CD14-positive monocyte (primary cell): ENCODE data around the gene GTSF1L. TPM values are rescaled to one million over a fixed set of nuclear protein-coding genes. Genes with fewer than 3 reads are reported as not detected.

ENCODE experiments used
- DNase-seq, 3 donors: peaks; one replicate each; pipeline ENCODE4 v3.0.0-alpha.2; 2011 to 2022
- H2AFZ ChIP-seq: 2 replicates; pipeline ENCODE4 v1.6.0; 2012; ENCODE audit warnings: mild to moderate bottlenecking, low read depth, low read length, inconsistent platforms; ENCODE audit not compliant: insufficient read depth, poor library complexity, severe bottlenecking
- H3K27ac ChIP-seq, 2 donors: 1 replicate in 1 of 2; 2 replicates in 1 of 2; pipeline ENCODE4 v1.5.1; 2012 to 2013; ENCODE audit warnings: low read length in 2 of 2, control low read depth in 1 of 2, inconsistent platforms in 1 of 2, low read depth in 1 of 2, mild to moderate bottlenecking in 1 of 2
- H3K27me3 ChIP-seq, 2 donors: one replicate each; pipeline versions ENCODE4 v1.6.0 to v1.6.1; 2011 to 2013; ENCODE audit warnings: low read length in 2 of 2; ENCODE audit not compliant: control insufficient read depth in 2 of 2, insufficient read depth in 2 of 2
- H3K36me3 ChIP-seq, 2 donors: replicated peaks in 1 of 2; 1 replicate in 1 of 2; 2 replicates in 1 of 2; pipeline versions ENCODE4 v1.5.1 to v1.6.1; 2012 to 2013; ENCODE audit warnings: low read length in 2 of 2, control low read depth in 1 of 2, inconsistent platforms in 1 of 2, mild to moderate bottlenecking in 1 of 2; ENCODE audit not compliant: insufficient read depth in 2 of 2, control insufficient read depth in 1 of 2
- H3K4me1 ChIP-seq, 2 donors: 1 replicate in 1 of 2; 2 replicates in 1 of 2; pipeline versions ENCODE4 v1.5.1 to v1.6.1; 2012 to 2013; ENCODE audit warnings: low read length in 2 of 2, control low read depth in 1 of 2, inconsistent platforms in 1 of 2, mild to moderate bottlenecking in 1 of 2, moderate library complexity in 1 of 2; ENCODE audit not compliant: insufficient read depth in 2 of 2, control insufficient read depth in 1 of 2
- H3K4me2 ChIP-seq: replicated peaks from 2 replicates; pipeline ENCODE3; 2012; ENCODE audit warnings: low read length, moderate library complexity, mild to moderate bottlenecking; ENCODE audit not compliant: poor library complexity, severe bottlenecking; ENCODE audit errors: extremely low read depth
- H3K4me3 ChIP-seq, 3 experiments: fragments of 200-600 bp in 1 of 3; sonication (generic) in 1 of 3; replicated peaks in 1 of 3; 1 replicate in 2 of 3; 2 replicates in 1 of 3; pipeline ENCODE4 v1.5.1; 2011 to 2013; ENCODE audit warnings: low read length in 3 of 3, mild to moderate bottlenecking in 3 of 3, control low read depth in 2 of 3, low read depth in 2 of 3, inconsistent platforms in 1 of 3, moderate library complexity in 1 of 3
- H3K79me2 ChIP-seq: 2 replicates; pipeline ENCODE4 v1.6.0; 2012; ENCODE audit warnings: mild to moderate bottlenecking, control low read depth, inconsistent platforms, low read length, moderate library complexity; ENCODE audit not compliant: insufficient read depth
- H3K9ac ChIP-seq: 2 replicates; pipeline ENCODE4 v1.6.0; 2017; ENCODE audit warnings: low read length, mild to moderate bottlenecking; ENCODE audit not compliant: insufficient read depth, poor library complexity, severe bottlenecking
- H3K9me3 ChIP-seq, 2 donors: replicated peaks in 1 of 2; 1 replicate in 1 of 2; 2 replicates in 1 of 2; pipeline versions ENCODE4 v1.5.1 to v1.6.1; 2012 to 2013; ENCODE audit warnings: low read length in 2 of 2, control low read depth in 1 of 2; ENCODE audit not compliant: control insufficient read depth in 1 of 2, insufficient read depth in 1 of 2
- H4K20me1 ChIP-seq: 2 replicates; pipeline ENCODE4 v1.6.0; 2012; ENCODE audit warnings: mild to moderate bottlenecking, low read length, control low read depth, moderate library complexity; ENCODE audit not compliant: insufficient read depth
- H3K27ac Mint-ChIP-seq, 7 donors: one replicate each; pipeline ENCODE4 v1.8.0; 2020; ENCODE audit warnings: mild to moderate bottlenecking in 7 of 7, mixed read lengths in 7 of 7, moderate library complexity in 6 of 7, inconsistent platforms in 2 of 7
- H3K27me3 Mint-ChIP-seq, 3 donors: one replicate each; pipeline ENCODE4 v1.8.0; 2021 to 2022; ENCODE audit warnings: low read depth in 3 of 3, mild to moderate bottlenecking in 3 of 3, mixed read lengths in 3 of 3, moderate library complexity in 3 of 3, inconsistent platforms in 1 of 3
- H3K36me3 Mint-ChIP-seq, 2 donors: one replicate each; pipeline ENCODE4 v1.8.0; 2020; ENCODE audit warnings: mixed read lengths in 2 of 2, inconsistent platforms in 1 of 2, mild to moderate bottlenecking in 1 of 2
- H3K4me1 Mint-ChIP-seq: one replicate; pipeline ENCODE4 v1.8.0; 2020; ENCODE audit warnings: mild to moderate bottlenecking, mixed read lengths
- H3K4me3 Mint-ChIP-seq, 2 donors: one replicate each; pipeline ENCODE4 v1.8.0; 2020; ENCODE audit warnings: mild to moderate bottlenecking in 2 of 2, mixed read lengths in 2 of 2, moderate library complexity in 1 of 2
- H3K9me3 Mint-ChIP-seq, 7 donors: one replicate each; pipeline ENCODE4 v1.8.0; 2020 to 2022; ENCODE audit warnings: mixed read lengths in 7 of 7, mild to moderate bottlenecking in 6 of 7, moderate library complexity in 6 of 7, inconsistent platforms in 2 of 7
- WGBS: methylation state at CpG from one replicate; pipeline ENCODE4 v1.1.5; 2013; ENCODE audit warnings: missing lambda C conversion rate; ENCODE audit not compliant: insufficient coverage; 5-methylcytosine and 5-hydroxymethylcytosine counted together
- intact Hi-C, 2 donors: fragments of 100-400 bp; cut with micrococcal nuclease; formaldehyde crosslinking; loops; one replicate each; pipeline versions ENCODE4 v1.15.0 to v1.15.1; 2023
- polyA plus RNA-seq, 3 donors: library from polyadenylated mRNA; depleted of rRNA in 1 of 3; unstranded in 2 of 3; stranded (reverse) in 1 of 3; fragments of 300-500 nt in 2 of 3; fragments of >200 nt in 1 of 3; fragmentation: Illumina TruSeq in 2 of 3; gene quantifications; 1 replicate in 2 of 3; 2 replicates in 1 of 3; pipeline ENCODE4 v1.2.3, GENCODE V29; 2012 to 2021
- TF ChIP-seq, protein P1 (sequence below): fragments of 200-600 bp; IDR thresholded peaks from one replicate; pipeline ENCODE4 v1.8.0; 2022; ENCODE audit warnings: antibody characterized with exemption, mild to moderate bottlenecking

Gene GTSF1L
- polyA plus RNA-seq, 3 donors = not detected

DNA sequence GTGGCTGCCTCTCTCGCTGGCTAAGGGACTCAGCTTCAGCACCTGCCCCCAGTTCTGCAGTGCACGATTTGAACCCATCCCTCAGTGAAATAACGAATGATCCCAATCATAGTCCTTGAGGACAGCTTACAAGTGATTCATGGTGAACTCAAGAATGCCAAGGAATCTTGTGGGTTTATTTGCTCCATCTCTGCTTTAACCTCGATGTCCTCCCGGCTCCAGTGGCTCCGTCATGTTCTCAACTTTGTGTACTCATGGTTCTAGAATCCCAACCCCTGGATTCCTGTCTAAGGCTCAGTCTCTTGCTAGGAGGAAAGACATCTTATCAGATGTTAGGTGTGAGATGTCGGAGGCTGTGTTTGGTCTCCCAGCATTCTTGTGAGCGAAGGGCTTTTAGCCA is 29.0 kb upstream of the GTSF1L start:
- H3K9me3 Mint-ChIP-seq = peaks cover 2 to 19% (median 12%) of the 10 kb centered on the region in 7 donors
- peaks cover 62 to 79% (median 78%) of the 10 kb centered on the region in 3 donors for H3K27me3 Mint-ChIP-seq
- no peaks in the 10 kb centered on the region for H3K36me3 ChIP-seq
- H3K9me3 ChIP-seq = peaks cover 4 to 13% of the 10 kb centered on the region in 2 donors
- no peaks in the 10 kb centered on the region for H4K20me1 ChIP-seq
- intact Hi-C loops = no loop called here
- H2AFZ ChIP-seq = no peak overlapping the region
- H3K36me3 Mint-ChIP-seq = peaks cover 8 to 10% of the 10 kb centered on the region in 2 donors
- peak overlapping the region in 1 of 2 donors; percentile 47 for H3K4me3 Mint-ChIP-seq
- peak overlapping the region in 2 of 7 donors; percentile 9 to 62 for H3K27ac Mint-ChIP-seq
- H3K4me3 ChIP-seq = no peak overlapping the region
- H3K4me2 ChIP-seq = no peak overlapping the region
- H3K9ac ChIP-seq = no peak overlapping the region
- peaks cover 23 to 25% of the 10 kb centered on the region in 2 donors for H3K4me1 ChIP-seq
- no peak for DNase-seq
- peaks cover 25% of the 10 kb centered on the region for H3K4me1 Mint-ChIP-seq
- no peaks in the 10 kb centered on the region for H3K79me2 ChIP-seq
- WGBS = 90% methylated on average over 6 of the region's 8 CpGs
- TF ChIP-seq, protein P1, sequence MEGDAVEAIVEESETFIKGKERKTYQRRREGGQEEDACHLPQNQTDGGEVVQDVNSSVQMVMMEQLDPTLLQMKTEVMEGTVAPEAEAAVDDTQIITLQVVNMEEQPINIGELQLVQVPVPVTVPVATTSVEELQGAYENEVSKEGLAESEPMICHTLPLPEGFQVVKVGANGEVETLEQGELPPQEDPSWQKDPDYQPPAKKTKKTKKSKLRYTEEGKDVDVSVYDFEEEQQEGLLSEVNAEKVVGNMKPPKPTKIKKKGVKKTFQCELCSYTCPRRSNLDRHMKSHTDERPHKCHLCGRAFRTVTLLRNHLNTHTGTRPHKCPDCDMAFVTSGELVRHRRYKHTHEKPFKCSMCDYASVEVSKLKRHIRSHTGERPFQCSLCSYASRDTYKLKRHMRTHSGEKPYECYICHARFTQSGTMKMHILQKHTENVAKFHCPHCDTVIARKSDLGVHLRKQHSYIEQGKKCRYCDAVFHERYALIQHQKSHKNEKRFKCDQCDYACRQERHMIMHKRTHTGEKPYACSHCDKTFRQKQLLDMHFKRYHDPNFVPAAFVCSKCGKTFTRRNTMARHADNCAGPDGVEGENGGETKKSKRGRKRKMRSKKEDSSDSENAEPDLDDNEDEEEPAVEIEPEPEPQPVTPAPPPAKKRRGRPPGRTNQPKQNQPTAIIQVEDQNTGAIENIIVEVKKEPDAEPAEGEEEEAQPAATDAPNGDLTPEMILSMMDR = no peak
- H3K27me3 ChIP-seq = peaks cover 35 to 45% of the 10 kb centered on the region in 2 donors
- H3K27ac ChIP-seq = no peak overlapping the region

DNA sequence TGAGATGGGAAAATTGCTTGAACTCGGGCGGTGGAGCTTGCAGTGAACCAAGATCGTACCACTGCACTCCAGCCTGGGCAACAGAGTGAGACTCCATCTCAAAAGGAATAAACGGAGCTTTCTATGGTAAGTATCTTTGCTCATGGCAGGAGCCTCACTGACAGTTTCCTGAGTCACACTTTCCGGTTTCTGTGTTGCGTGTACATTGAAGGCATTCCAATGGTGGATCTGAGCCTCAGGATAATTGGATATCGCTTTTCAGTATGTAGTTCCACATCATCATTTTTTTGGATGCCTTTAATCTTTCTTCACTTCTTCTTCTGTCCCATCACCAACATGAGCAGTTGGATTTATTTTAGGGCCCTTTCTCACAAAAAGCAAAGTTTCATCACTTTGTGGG is 28.6 kb upstream of the GTSF1L start:
- TF ChIP-seq, protein P1 = no peak
- Mint-ChIP-seq H3K4me3 (peak overlapping the region in 1 of 2 donors; percentile 72), H3K27ac (peak overlapping the region in 2 of 7 donors; percentile 16 to 62), H3K4me1 (peaks cover 28% of the 10 kb centered on the region), H3K27me3 (peaks cover 65 to 82% (median 79%) of the 10 kb centered on the region in 3 donors), H3K9me3 (peaks cover 4 to 21% (median 13%) of the 10 kb centered on the region in 7 donors), H3K36me3 (peaks cover 8 to 13% of the 10 kb centered on the region in 2 donors)
- intact Hi-C loops = no loop called here
- no peak overlapping the region for H3K4me2 ChIP-seq
- peaks cover 35 to 49% of the 10 kb centered on the region in 2 donors for H3K27me3 ChIP-seq
- DNase-seq = no peak
- 89% methylated on average over 6 of the region's 7 CpGs for WGBS
- H3K4me1 ChIP-seq = peaks cover 26 to 30% of the 10 kb centered on the region in 2 donors
- no peaks in the 10 kb centered on the region for H3K79me2 ChIP-seq
- no peak overlapping the region for H3K4me3 ChIP-seq
- H3K9ac ChIP-seq = no peak overlapping the region
- no peaks in the 10 kb centered on the region for H4K20me1 ChIP-seq
- H2AFZ ChIP-seq = no peak overlapping the region
- peaks cover 4 to 13% of the 10 kb centered on the region in 2 donors for H3K9me3 ChIP-seq
- H3K36me3 ChIP-seq = no peaks in the 10 kb centered on the region
- no peak overlapping the region for H3K27ac ChIP-seq
